GM10266 (cell line): Measurements from ENCODE around the gene CDH16.
"Not testable (repeated sequence)": the region's sequence is repeated elsewhere in the genome, so short reads cannot be mapped to it uniquely, and the experiment has no call there.

Experiments used
- DNase-seq: peaks from one replicate; pipeline ENCODE4 v3.0.0; 2012; ENCODE audit errors: extremely low spot score
- CTCF ChIP-seq: IDR thresholded peaks from 2 replicates; pipeline ENCODE4 v1.5.1; 2012; ENCODE audit warnings: mild to moderate bottlenecking, low read depth; ENCODE audit not compliant: control insufficient read depth, insufficient read depth; ENCODE audit errors: missing control alignments

The CDH16 gene

GRCh38 chr16:66899945-66900710, 18.6 kb downstream of the CDH16 start:
- TF ChIP-seq CTCF: no peak
- DNase-seq: no peak

- TF ChIP-seq CTCF: no peak
- no peak for DNase-seq
Observed at GRCh38 chr16:66899310-66899944, 19.3 kb downstream of the CDH16 start.

- no peak for TF ChIP-seq CTCF
- no peak for DNase-seq
Observed at GRCh38 chr16:66898933-66899309, 19.8 kb downstream of the CDH16 start.

- no peak for TF ChIP-seq CTCF
- DNase-seq: no peak
Observed at GRCh38 chr16:66898207-66898606, 20.5 kb downstream of the CDH16 start.

GRCh38 chr16:66896682-66897081, 22.0 kb downstream of the CDH16 start:
- not testable (repeated sequence) for DNase-seq

- no peak for TF ChIP-seq CTCF
- no peak for DNase-seq
Observed at GRCh38 chr16:66895999-66896398, 22.7 kb downstream of the CDH16 start.

GRCh38 chr16:66895689-66895979, 23.1 kb downstream of the CDH16 start:
- no peak for DNase-seq

More at GRCh38 chr16:66895689-66895979, 23.1 kb downstream of the CDH16 start:
- TF ChIP-seq CTCF: no peak
